K562 (cell line): ENCODE measurements around the gene MRPS10. TPM values are rescaled to one million over a fixed set of nuclear protein-coding genes. Genes with fewer than 3 reads are reported as not detected.

Experiments
- BMI1 ChIP-seq: fragments of 150-350 bp; IDR thresholded peaks from 2 replicates; pipeline ENCODE4 v1.6.1; 2014; ENCODE audit warnings: low read length
- CAMTA2 ChIP-seq: fragments of 250-450 bp; sonication (Bioruptor Pico); conservative IDR thresholded peaks from 2 replicates; pipeline ENCODE4 v1.5.1; 2022
- CEBPG ChIP-seq, 3 experiments: fragments of 200-800 bp in 1 of 3; sonication (Bioruptor generic) in 1 of 3; sonication (generic) in 1 of 3; formaldehyde crosslinking in 1 of 3; IDR thresholded peaks in 2 of 3; conservative IDR thresholded peaks in 1 of 3; 2 replicates each; pipeline versions ENCODE4 v1.6.1 to v1.8.0; 2016 to 2022; ENCODE audit warnings: missing compliant biosample characterization in 2 of 3, missing genetic modification characterization in 2 of 3, mild to moderate bottlenecking in 1 of 3, missing genetic modification reagents in 1 of 3
- DMBX1 ChIP-seq: fragments of 250-450 bp; sonication (Bioruptor Pico); IDR thresholded peaks from 2 replicates; pipeline ENCODE4 v1.8.0; 2022; ENCODE audit warnings: inconsistent platforms, mild to moderate bottlenecking, moderate library complexity, borderline replicate concordance
- EGR1 ChIP-seq: fragments of 450-650 bp; conservative IDR thresholded peaks from 2 replicates; pipeline ENCODE4 v1.6.1; 2017; ENCODE audit warnings: mild to moderate bottlenecking
- GATA2 ChIP-seq: sonication (generic); formaldehyde crosslinking; IDR thresholded peaks from 2 replicates; pipeline ENCODE4 v1.4.0; 2020; ENCODE audit warnings: mild to moderate bottlenecking, missing genetic modification reagents
- HIVEP1 ChIP-seq: fragments of 250-450 bp; sonication (Bioruptor Pico); IDR thresholded peaks from 2 replicates; pipeline ENCODE4 v1.4.0; 2020; ENCODE audit warnings: mild to moderate bottlenecking
- HMGN3 ChIP-seq: IDR thresholded peaks from 2 replicates; pipeline ENCODE4 v1.6.1; 2011; ENCODE audit warnings: borderline replicate concordance, low read depth, mild to moderate bottlenecking, mixed read lengths, low read length; ENCODE audit not compliant: insufficient read length; ENCODE audit errors: extremely low read depth
- JUND ChIP-seq, 2 experiments: IDR thresholded peaks; 2 replicates in 1 of 2; 3 replicates in 1 of 2; pipeline ENCODE4 v1.6.1; 2011; ENCODE audit warnings: borderline replicate concordance in 2 of 2, low read depth in 2 of 2, low read length in 2 of 2, improper control_type of control experiment in 1 of 2, missing biosample characterization in 1 of 2, missing genetic modification characterization in 1 of 2, missing genetic modification reagents in 1 of 2
- KAT2B ChIP-seq: IDR thresholded peaks from one replicate; pipeline ENCODE4 v1.6.1; 2012; ENCODE audit warnings: low read depth, mild to moderate bottlenecking, control low read depth, inconsistent platforms, low read length, moderate library complexity
- MIER1 ChIP-seq: fragments of 450-650 bp; IDR thresholded peaks from 2 replicates; pipeline ENCODE4 v1.6.1; 2016; ENCODE audit warnings: antibody characterized with exemption, mild to moderate bottlenecking, low read depth
- NFE2L1 ChIP-seq: fragments of 450-650 bp; IDR thresholded peaks from 2 replicates; pipeline ENCODE4 v1.6.1; 2016; ENCODE audit warnings: missing genetic modification characterization, low read depth, mild to moderate bottlenecking, missing compliant biosample characterization, moderate library complexity, borderline replicate concordance
- NR1H2 ChIP-seq: sonication (generic); formaldehyde crosslinking; IDR thresholded peaks from 2 replicates; pipeline ENCODE4 v1.4.0; 2020; ENCODE audit warnings: mild to moderate bottlenecking, missing genetic modification reagents
- NUFIP1 ChIP-seq: fragments of 450-650 bp; IDR thresholded peaks from 2 replicates; pipeline ENCODE4 v1.6.1; 2018; ENCODE audit not compliant: partially characterized antibody
- PHF21A ChIP-seq: fragments of 450-650 bp; IDR thresholded peaks from 2 replicates; pipeline ENCODE4 v1.6.1; 2017; ENCODE audit warnings: low read depth, borderline replicate concordance
- SMARCC2 ChIP-seq: fragments of 450-650 bp; IDR thresholded peaks from 2 replicates; pipeline ENCODE4 v1.6.1; 2017; ENCODE audit warnings: antibody characterized with exemption, moderate library complexity, mild to moderate bottlenecking, low read depth
- SNRNP70 ChIP-seq: fragments of 200-400 bp; formaldehyde crosslinking; optimal IDR thresholded peaks from 2 replicates; pipeline ENCODE3; 2017; ENCODE audit warnings: low read depth, low read length
- TAF9B ChIP-seq: fragments of 450-650 bp; IDR thresholded peaks from 2 replicates; pipeline ENCODE4 v1.6.1; 2018; ENCODE audit warnings: mild to moderate bottlenecking; ENCODE audit not compliant: partially characterized antibody
- TRIM28 ChIP-seq: fragments of 450-650 bp; IDR thresholded peaks from 2 replicates; pipeline ENCODE4 v1.6.1; 2017
- U2AF2 ChIP-seq: fragments of 200-400 bp; formaldehyde crosslinking; optimal IDR thresholded peaks from 2 replicates; pipeline ENCODE3; 2017; ENCODE audit warnings: low read depth, mild to moderate bottlenecking, low read length
- ZFP1 ChIP-seq: fragments of 450-650 bp; formaldehyde crosslinking; IDR thresholded peaks from 2 replicates; pipeline ENCODE4 v1.4.0; 2020; ENCODE audit warnings: mild to moderate bottlenecking, mixed read lengths
- ZNF277 ChIP-seq: fragments of 250-450 bp; sonication (Bioruptor Pico); IDR thresholded peaks from 2 replicates; pipeline ENCODE4 v1.8.0; 2022; ENCODE audit warnings: inconsistent platforms, mild to moderate bottlenecking, moderate library complexity, borderline replicate concordance
- ZNF384 ChIP-seq: IDR thresholded peaks from 2 replicates; pipeline ENCODE4 v1.6.1; 2012; ENCODE audit warnings: low read depth, low read length, improper control_type of control experiment
- ZNF395 ChIP-seq: fragments of 200-800 bp; sonication (Bioruptor generic); IDR thresholded peaks from 2 replicates; pipeline ENCODE4 v1.6.1; 2017; ENCODE audit warnings: missing genetic modification characterization, missing compliant biosample characterization
- polyA plus RNA-seq, 8 experiments: library from polyadenylated mRNA; depleted of rRNA in 4 of 8; stranded (reverse) in 5 of 8; unstranded in 3 of 8; fragments of >200 nt; fragmentation: Nextera tagmentation in 2 of 8; fragmentation: Illumina TruSeq in 1 of 8; extraction: Ambion mirVana in 2 of 8; extraction: Trizol in 1 of 8; gene quantifications; 2 replicates each; pipeline versions ENCODE4 v1.2.1 to v1.2.3, GENCODE V29; 2011 to 2014; ENCODE audit warnings: inconsistent platforms in 1 of 8, missing spikeins in 1 of 8
- total RNA-seq, 7 experiments: library from RNA; depleted of rRNA in 6 of 7; stranded (reverse); fragments of >200 nt in 6 of 7; fragmentation: Illumina TruSeq in 2 of 7; extraction: Trizol in 2 of 7; gene quantifications; 2 replicates each; pipeline versions ENCODE4 v1.2.1 to v1.2.3, GENCODE V29; 2011 to 2021; ENCODE audit warnings: low replicate concordance in 1 of 7

MRPS10 gene
- total and polyA plus RNA-seq, 9 of the 15 experiments (the other 6 are each of a cell fraction or from before 2014, with no cell fraction given), result 48.6 to 166 (median 93.7) TPM

DNA sequence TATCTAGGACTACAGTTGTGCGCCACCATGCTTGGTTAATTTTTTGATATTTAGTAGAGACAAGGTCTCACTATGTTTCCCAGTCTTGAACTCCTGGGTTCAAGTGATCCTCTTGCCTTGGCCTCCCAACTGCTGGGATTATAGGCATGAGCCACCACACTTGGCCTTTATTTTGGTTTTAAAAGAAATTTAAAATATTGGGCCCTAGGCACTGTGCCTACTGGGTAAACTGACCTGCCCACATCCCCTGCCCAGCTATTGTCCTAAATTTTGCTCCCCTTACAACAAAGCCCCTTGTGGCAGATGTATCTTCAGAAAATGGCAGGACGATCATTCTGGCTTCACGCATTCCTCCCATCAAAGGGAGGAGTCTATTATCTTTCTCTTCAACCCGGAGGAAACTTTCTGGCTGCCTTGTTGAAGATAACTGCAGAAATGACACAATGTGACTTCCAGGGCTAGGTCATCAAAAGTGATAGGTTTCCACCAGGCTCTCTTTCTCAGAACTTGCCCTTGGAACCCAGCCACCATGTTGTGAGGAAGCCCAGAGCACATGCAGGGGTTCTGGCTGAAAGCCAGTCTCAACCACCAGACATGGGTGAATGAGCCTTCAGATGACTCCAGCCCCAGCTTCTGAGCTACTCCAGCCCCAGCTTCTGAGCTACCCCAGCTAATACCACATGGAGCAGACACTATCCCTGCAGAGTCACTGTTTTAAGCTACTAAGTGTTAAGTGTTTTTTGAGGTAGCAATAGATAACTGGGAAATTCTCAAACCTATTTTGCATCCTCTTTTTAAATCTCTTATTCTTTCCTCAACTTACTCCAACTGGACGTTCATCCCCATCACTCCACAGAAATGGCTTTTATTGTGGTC, 18.3 kb downstream of the MRPS10 start (continued):
- TF ChIP-seq NFE2L1, result no peak
- no peak for TF ChIP-seq KAT2B
- peak; percentile 81 for TF ChIP-seq NUFIP1
- no peak for TF ChIP-seq MIER1
- TF ChIP-seq GATA2 (CRISPR knock-in tag), result peak; percentile 98
- TF ChIP-seq ZNF384, result peak; percentile 51; the same call in 1 of the 2 replicates
- 0 out of 2 replicates have a peak, but pooled peaks have one; percentile 81 for TF ChIP-seq NR1H2
- TF ChIP-seq ZNF395, result peak; percentile 70; the same call in 1 of the 2 replicates
- peak; percentile 89 for TF ChIP-seq TAF9B
- TF ChIP-seq PHF21A, result peak; percentile 25; the same call in 1 of the 2 replicates
- peak; percentile 99 for TF ChIP-seq TRIM28
- TF ChIP-seq ZNF277 (CRISPR knock-in tag), result no peak
- TF ChIP-seq SMARCC2, result peak; percentile 89
- no peak for TF ChIP-seq U2AF2
- TF ChIP-seq BMI1, result no peak
- TF ChIP-seq SNRNP70, result no peak
- peak; percentile 49; the same call in 1 of the 2 replicates for TF ChIP-seq CEBPG (CRISPR knock-in tag; IDR thresholded peaks at IDR 0.05)
- TF ChIP-seq CEBPG (tag; conservative IDR thresholded peaks at IDR 0.05 in 1 of 2, IDR thresholded peaks at IDR 0.05 in 1 of 2), result peak in 1 of 2 experiments; percentile 41; a peak in 1 of 4 replicates
- TF ChIP-seq EGR1, result peak; percentile 28; the same call in 1 of the 2 replicates
- no peak for TF ChIP-seq HIVEP1
- TF ChIP-seq DMBX1 (CRISPR knock-in tag), result peak; percentile 90
- TF ChIP-seq JUND (IDR thresholded peaks at IDR 0.05; ENCODE audit: borderline replicate concordance, low read depth, low read length), result peak; percentile 86
- peak; percentile 92; the same call in 2 of the 3 replicates for TF ChIP-seq JUND (tag; IDR thresholded peaks at IDR 0.05; ENCODE audit: borderline replicate concordance, low read depth, low read length)
- no peak for TF ChIP-seq CAMTA2 (CRISPR knock-in tag)
- TF ChIP-seq HMGN3, result peak; percentile 70
- no peak for TF ChIP-seq ZFP1 (CRISPR knock-in tag)
